ENCODE measurements around the gene RRAS2. TPM values are rescaled to one million over a fixed set of nuclear protein-coding genes. Genes with fewer than 3 reads are reported as not detected.
"Not testable (repeated sequence)": the region's sequence is repeated elsewhere in the genome, so short reads cannot be mapped to it uniquely, and the experiment has no call there.

Gene RRAS2
- total and polyA plus RNA-seq, 5 experiments from 2014 or later = 6.1 to 19.0 (median 16.0) TPM

DNA sequence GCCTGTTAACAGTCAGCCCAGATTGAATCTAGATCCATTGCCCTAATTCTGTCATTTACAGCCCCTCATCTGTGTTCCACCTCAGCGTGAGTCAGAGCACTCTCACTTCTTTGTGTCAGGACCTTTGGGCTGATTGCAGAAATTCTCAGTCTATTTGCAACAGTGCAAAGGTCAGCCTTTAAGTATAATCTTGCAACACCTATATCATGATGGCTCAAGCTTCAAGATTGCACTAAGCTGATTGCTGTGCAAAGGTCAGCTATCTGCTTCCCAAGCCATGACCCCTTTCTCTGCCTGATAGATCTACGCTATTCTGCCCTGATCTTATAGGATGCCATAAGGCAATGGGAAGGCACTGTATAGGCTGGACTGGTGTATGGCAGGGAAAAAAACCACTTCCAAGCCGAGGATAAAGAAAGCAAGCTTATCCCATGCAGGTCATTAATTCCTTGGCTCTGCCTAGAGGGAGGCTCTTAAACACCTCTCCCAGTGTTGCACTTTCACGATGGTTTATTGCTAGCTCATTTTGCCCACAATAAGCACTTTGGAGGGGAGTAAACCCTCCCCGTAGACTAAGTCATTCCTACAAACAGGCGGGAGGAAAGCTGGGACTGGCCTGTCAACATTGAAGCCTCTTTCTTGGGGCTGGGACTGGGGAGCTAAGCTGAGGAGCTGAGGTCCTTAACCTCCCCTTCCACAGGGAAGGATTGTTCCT, 100.6 kb downstream of the RRAS2 start:
- H3K9me3 Mint-ChIP-seq = peaks cover 0 to 8% (median 0%) of the 10 kb centered on the region in 9 donors
- H3K36me3 Mint-ChIP-seq = peaks cover 2 to 5% (median 2%) of the 10 kb centered on the region in 3 donors
- no peak overlapping the region for H3K4me3 Mint-ChIP-seq
- DNase-seq (no peak), ATAC-seq (no peak)
- H3K27ac Mint-ChIP-seq = peak overlapping the region in 1 of 10 donors; percentile 19
- no peaks in the 10 kb centered on the region for H3K27me3 Mint-ChIP-seq
- POLR2A ChIA-PET = no interaction called here
- H3K4me1 Mint-ChIP-seq = no peaks in the 10 kb centered on the region

DNA sequence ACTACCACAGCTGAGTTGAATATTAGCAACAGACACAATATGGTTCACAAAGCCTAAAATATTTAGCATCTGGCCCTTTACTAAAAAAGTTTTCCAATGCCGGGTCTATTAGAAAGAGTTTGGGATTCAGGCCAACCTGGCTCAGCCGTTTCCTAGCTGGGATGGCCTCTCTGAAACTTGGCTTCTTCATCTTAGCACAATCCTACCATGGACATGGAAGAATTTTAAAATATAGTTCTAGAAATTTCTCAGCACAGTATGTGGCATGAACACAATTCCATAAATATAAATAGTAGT, 103.8 kb downstream of the RRAS2 start:
- POLR2A ChIA-PET = no interaction called here
- peaks cover 0 to 2% (median 0%) of the 10 kb centered on the region in 5 donors for H3K27me3 Mint-ChIP-seq
- no peaks in the 10 kb centered on the region for H3K9me3 Mint-ChIP-seq
- no peak for ATAC-seq
- H3K4me1 Mint-ChIP-seq = no peaks in the 10 kb centered on the region
- no peak for DNase-seq
- H3K4me3 Mint-ChIP-seq = no peak overlapping the region
- peaks cover 0 to 2% (median 0%) of the 10 kb centered on the region in 3 donors for H3K36me3 Mint-ChIP-seq
- no peak overlapping the region for H3K27ac Mint-ChIP-seq

DNA sequence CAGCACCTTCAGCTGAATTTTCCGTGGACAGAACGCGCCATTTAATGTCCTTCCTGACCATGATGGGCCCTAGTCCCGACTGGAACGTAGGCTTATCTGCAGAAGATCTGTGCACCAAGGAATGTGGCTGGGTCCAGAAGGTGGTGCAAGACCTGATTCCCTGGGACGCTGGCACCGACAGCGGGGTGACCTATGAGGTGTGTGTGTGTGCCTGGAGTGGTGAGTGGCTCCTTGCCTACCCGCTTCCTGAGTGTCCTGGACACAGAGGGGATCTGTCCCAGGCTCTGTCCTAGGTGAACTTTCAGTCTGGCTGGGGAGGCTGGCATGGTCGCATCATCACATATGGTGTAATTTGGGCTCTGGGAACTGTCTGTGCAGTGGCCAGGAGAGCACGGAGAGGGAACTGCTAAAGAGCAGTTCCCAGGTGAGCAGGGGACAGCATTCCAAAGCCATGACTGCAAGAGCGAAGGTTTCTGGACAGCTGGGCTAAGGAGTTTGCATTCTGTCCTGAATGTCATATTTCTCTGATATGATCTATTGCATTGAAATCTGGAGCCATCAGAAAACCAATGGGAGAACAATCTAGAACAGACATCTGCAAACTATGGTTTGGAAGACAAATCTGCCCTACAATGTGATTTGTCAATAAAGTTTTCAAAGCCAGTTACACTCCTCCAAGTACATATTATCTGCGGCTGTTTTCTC, 104.3 kb downstream of the RRAS2 start:
- Mint-ChIP-seq H3K36me3 (peaks cover 0 to 2% (median 0%) of the 10 kb centered on the region in 3 donors), H3K27me3 (peaks cover 0 to 2% (median 0%) of the 10 kb centered on the region in 5 donors), H3K4me1 (no peaks in the 10 kb centered on the region), H3K4me3 (no peak overlapping the region), H3K27ac (peak overlapping the region in 3 of 10 donors; percentile 51 to 74 (median 55)), H3K9me3 (no peaks in the 10 kb centered on the region)
- POLR2A ChIA-PET = no interaction called here
- DNase-seq (no peak), ATAC-seq (no peak)

DNA sequence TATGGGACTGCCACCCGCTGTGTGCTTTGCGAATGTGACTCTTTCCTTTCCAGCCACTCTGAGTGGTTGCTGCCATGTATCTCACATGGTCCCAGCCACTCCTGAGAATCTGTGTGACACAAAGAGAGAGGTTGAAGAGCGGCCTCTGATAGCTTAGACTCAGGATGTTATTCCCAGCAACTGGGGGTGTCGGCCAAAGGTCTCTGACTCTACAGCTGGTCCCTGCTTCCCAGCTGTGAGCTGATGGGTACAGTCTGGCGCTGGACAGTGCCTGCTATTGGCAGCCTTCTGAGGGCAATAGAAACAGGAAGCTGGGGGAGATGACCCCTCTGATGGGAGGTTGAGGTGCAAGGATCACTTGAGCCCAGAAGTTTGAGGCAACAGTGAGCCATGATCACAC, 105.1 kb downstream of the RRAS2 start:
- H3K27ac Mint-ChIP-seq = peak overlapping the region in 1 of 10 donors; percentile 21
- H3K27me3 Mint-ChIP-seq = peaks cover 0 to 2% (median 0%) of the 10 kb centered on the region in 5 donors
- H3K4me3 Mint-ChIP-seq = peak overlapping the region in 1 of 10 donors; percentile 12
- H3K9me3 Mint-ChIP-seq = no peaks in the 10 kb centered on the region
- peaks cover 5 to 6% (median 5%) of the 10 kb centered on the region in 4 donors for H3K4me1 Mint-ChIP-seq
- H3K36me3 Mint-ChIP-seq = peaks cover 0 to 2% (median 0%) of the 10 kb centered on the region in 3 donors
- POLR2A ChIA-PET = no interaction called here
- DNase-seq (no peak), ATAC-seq (no peak)

DNA sequence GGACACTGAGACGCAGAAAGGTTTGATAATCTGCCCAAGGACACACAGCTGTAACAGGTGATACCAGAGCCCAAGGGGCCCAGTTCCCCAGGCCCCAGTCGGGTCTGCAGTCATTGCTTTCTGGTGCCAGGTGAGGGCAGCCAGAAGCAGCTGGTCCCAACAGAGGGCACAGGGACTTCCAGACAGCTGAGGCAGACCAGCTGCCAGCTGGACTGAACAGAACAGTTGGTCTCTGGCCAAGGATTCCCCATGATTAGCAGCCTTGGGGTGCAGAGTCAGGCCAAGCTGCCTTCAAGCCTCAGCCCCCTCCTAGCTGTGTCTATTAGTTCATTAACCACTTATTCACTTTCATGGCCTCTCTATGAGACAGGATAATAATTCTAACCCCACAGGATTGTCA, 105.6 kb downstream of the RRAS2 start:
- Mint-ChIP-seq H3K9me3 (no peaks in the 10 kb centered on the region), H3K27ac (no peak overlapping the region), H3K27me3 (peaks cover 0 to 2% (median 0%) of the 10 kb centered on the region in 5 donors), H3K36me3 (peaks cover 0 to 2% (median 0%) of the 10 kb centered on the region in 3 donors), H3K4me3 (no peak overlapping the region), H3K4me1 (peaks cover 5 to 10% (median 10%) of the 10 kb centered on the region in 4 donors)
- no peak for DNase-seq
- POLR2A ChIA-PET = no interaction called here
- ATAC-seq = no peak

DNA sequence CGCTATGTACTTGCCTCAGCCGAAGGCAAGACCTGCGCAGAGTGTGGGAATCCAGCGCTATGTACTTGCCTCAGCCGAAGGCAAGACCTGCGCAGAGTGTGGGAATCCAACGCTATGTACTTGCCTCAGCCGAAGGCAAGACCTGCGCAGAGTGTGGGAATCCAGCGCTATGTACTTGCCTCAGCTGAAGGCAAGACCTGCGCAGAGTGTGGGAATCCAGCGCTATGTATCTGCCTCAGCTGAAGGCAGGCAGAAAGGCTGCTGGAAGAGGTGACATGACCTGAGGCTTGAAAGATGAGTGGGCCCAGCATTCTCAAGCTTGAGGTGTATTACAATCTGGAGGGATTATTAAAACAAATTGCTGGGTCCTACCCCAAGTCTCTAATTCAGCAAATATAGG, 106.5 kb downstream of the RRAS2 start:
- DNase-seq, H3K4me3 Mint-ChIP-seq, H3K36me3 Mint-ChIP-seq, POLR2A ChIA-PET, H3K27ac Mint-ChIP-seq, ATAC-seq, H3K27me3 Mint-ChIP-seq, H3K9me3 Mint-ChIP-seq: not testable (repeated sequence)
- peaks cover 5 to 19% (median 18%) of the 10 kb centered on the region in 4 donors for H3K4me1 Mint-ChIP-seq

DNA sequence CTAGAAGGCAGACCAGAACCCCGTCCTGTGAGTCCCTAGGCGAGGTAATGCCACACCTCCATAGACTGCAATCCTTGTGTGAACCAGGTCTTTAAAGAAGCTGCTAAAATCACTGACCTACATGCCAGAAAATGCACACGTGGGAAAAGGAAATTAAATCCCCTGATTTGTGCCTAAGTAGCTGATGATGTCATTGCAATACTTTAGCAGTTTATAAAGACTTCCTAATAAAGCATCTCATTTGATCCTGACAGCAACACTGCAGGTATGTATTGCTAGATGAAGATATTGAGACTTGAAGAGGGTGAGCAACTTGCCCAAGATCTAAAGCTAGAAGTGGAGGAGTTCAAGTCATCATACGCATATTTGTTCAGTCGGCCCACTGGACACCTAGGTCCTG, 107.2 kb downstream of the RRAS2 start:
- Mint-ChIP-seq H3K27me3 (peaks cover 0 to 2% (median 0%) of the 10 kb centered on the region in 5 donors), H3K36me3 (peaks cover 0 to 2% (median 0%) of the 10 kb centered on the region in 3 donors), H3K27ac (no peak overlapping the region), H3K4me3 (no peak overlapping the region), H3K4me1 (peaks cover 5 to 22% (median 20%) of the 10 kb centered on the region in 4 donors), H3K9me3 (no peaks in the 10 kb centered on the region)
- ATAC-seq (no peak), DNase-seq (no peak)
- POLR2A ChIA-PET = no interaction called here

DNA sequence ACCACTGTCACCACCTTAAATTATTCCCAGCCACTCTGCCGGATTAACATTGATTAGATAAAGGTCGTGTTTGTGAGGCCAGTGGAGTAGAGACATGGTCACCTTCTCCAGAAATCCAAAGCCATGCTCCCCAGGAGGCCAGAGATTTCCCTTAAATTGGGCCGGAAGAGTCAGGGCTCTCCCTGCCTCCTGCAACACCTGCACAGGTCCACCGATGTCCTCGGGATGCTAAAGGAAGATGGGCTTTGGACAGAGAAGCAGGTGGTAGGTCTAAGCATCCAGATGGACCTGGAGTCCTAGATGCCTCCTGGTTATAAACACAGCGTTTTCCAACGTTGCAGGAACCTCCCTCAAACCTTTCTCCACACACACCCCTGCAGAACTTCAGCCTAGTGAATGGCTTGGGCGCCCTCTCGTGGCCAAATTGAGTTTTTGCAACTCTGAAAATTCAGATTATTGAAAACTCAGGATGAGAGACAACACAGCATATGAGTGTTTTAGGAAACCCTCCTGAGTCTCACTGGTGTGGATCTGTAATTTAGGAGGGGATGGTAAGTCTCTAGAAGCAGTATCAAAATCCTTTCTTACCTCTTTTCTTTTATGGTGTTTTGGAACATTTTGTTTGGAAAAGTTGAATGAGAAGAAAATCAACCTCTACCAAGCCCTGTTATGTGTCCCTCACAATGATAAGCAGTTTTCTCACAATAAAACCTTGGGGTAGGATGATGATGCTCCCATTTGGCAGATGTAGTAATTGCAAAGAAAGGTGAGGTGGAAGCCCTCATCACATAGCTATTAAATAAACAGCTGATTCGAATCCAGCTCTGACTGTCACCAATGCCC, 109.6 kb downstream of the RRAS2 start:
- peaks cover 0 to 2% (median 0%) of the 10 kb centered on the region in 5 donors for H3K27me3 Mint-ChIP-seq
- peaks cover 5 to 23% (median 21%) of the 10 kb centered on the region in 4 donors for H3K4me1 Mint-ChIP-seq
- H3K27ac Mint-ChIP-seq = peak overlapping the region in 4 of 10 donors; percentile 2 to 73 (median 36)
- peak overlapping the region; percentile 50 to 76 (median 69) for H3K4me3 Mint-ChIP-seq
- H3K9me3 Mint-ChIP-seq = no peaks in the 10 kb centered on the region
- POLR2A ChIA-PET = interaction anchor here (1.0 kb wide), 1 partner anchor 470 kb away, joined by 3 read pairs; no protein-coding TSS in a partner anchor
- DNase-seq = peak; percentile 46 to 84 (median 68)
- peak; percentile 57 to 63 for ATAC-seq
- no peaks in the 10 kb centered on the region for H3K36me3 Mint-ChIP-seq

DNA sequence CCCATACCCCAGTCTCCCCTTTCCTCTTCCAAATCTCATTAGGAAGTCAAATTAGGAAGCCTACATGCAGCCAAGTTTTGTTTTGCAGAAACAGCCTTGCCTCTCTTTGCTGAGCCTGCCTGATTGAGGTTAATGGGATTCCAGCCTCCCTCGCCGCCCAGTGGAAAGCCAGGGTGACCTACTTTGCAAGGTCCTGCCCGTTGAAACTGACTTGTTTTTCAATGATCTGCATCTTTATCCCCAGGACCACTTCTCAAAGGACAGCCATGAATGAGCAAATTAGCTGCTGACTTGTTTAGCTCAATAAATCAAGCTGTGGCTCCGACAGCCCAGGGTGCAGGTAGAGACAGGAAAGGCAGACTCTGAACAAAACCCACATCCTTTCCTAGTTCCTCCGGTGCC, 110.4 kb downstream of the RRAS2 start:
- Mint-ChIP-seq H3K36me3 (no peaks in the 10 kb centered on the region), H3K4me3 (peak overlapping the region; percentile 50 to 76 (median 69)), H3K4me1 (peaks cover 5 to 23% (median 21%) of the 10 kb centered on the region in 4 donors), H3K27ac (peak overlapping the region in 5 of 10 donors; percentile 2 to 73 (median 22)), H3K27me3 (peaks cover 0 to 2% (median 0%) of the 10 kb centered on the region in 5 donors), H3K9me3 (no peaks in the 10 kb centered on the region)
- DNase-seq = peak in 2 of 10 donors; percentile 29 to 37
- POLR2A ChIA-PET = interaction anchor here (1.0 kb wide), 1 partner anchor 469 kb away, joined by 3 read pairs; no protein-coding TSS in a partner anchor
- peak; percentile 62 to 66 for ATAC-seq

DNA sequence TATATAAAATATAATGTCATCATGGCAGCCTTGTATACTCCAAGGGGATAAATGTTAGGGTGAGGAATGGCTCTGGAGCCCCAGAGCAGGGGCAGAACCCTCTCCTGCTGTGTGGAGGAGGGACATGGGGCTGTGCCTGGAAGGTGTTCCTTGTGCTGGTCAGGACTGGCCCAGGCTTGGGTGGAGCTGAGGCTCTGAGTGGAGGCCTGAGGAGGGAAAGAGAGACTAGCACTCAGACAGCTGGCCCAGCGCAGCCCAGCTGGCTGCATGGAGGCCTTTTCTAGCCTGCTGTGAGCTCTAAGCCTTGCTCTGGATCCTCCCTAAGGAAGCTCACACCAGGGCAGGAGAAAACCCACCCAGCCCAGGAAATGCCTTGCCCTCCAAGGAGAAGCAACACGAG, 113.5 kb downstream of the RRAS2 start:
- ATAC-seq = no peak

DNA sequence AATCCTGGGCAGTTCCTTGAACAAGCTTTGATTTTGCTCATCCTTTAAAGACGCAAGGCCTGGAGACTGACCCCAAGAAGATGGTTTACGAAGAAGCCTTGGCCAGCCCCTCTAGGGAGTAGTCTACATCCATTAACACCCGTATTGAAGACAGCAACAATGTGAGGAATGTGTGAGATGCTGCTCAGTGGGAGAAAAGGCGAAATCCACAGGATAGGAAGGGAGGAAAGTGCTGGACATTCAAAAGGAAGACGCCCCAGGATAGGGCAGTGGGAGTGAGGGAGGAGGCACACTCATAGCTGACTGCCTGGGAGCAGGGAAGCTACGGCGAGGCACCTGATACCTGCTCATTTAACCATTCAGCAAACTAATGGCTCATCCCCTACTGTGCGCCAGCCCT, 114.1 kb downstream of the RRAS2 start:
- H3K9me3 Mint-ChIP-seq = no peaks in the 10 kb centered on the region
- peaks cover 0 to 2% (median 0%) of the 10 kb centered on the region in 5 donors for H3K27me3 Mint-ChIP-seq
- H3K27ac Mint-ChIP-seq = no peak overlapping the region
- H3K36me3 Mint-ChIP-seq = no peaks in the 10 kb centered on the region
- POLR2A ChIA-PET = no interaction called here
- ATAC-seq = no peak
- H3K4me3 Mint-ChIP-seq = no peak overlapping the region
- H3K4me1 Mint-ChIP-seq = peaks cover 5 to 24% (median 21%) of the 10 kb centered on the region in 4 donors
- no peak for DNase-seq

More for the DNA sequence above, 113.5 kb downstream of the RRAS2 start:
- no peaks in the 10 kb centered on the region for H3K36me3 Mint-ChIP-seq
- H3K27me3 Mint-ChIP-seq = peaks cover 0 to 2% (median 0%) of the 10 kb centered on the region in 5 donors
- no peaks in the 10 kb centered on the region for H3K9me3 Mint-ChIP-seq
- POLR2A ChIA-PET = no interaction called here
- H3K27ac Mint-ChIP-seq = no peak overlapping the region
- no peak for DNase-seq
- H3K4me3 Mint-ChIP-seq = no peak overlapping the region
- peaks cover 5 to 24% (median 21%) of the 10 kb centered on the region in 4 donors for H3K4me1 Mint-ChIP-seq

DNA sequence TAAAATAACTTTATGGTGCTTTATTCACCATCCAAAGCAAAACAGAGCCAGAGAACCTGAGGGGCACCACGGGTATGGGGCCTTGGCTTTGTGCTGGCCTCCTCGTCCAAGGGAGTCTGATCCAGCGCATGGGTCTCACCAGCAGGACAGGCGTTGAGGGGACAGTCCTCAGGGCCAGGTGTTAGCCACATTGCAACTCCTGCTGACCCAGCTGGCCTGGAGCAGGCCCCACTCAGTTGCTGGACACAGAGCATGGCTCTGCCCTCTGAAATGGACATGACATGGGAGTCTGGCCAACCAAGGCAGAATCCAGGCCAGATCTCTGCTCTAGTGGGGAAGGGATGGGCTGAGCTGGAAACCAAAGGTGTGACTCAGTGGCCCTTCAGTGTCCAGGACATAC, 116.2 kb downstream of the RRAS2 start:
- Mint-ChIP-seq H3K9me3 (no peaks in the 10 kb centered on the region), H3K4me1 (peaks cover 0 to 12% (median 7%) of the 10 kb centered on the region in 4 donors), H3K4me3 (no peak overlapping the region), H3K27me3 (peaks cover 0 to 2% (median 0%) of the 10 kb centered on the region in 5 donors), H3K27ac (no peak overlapping the region), H3K36me3 (no peaks in the 10 kb centered on the region)
- DNase-seq (no peak), ATAC-seq (no peak)
- POLR2A ChIA-PET = no interaction called here

Measured in naive thymus-derived CD8-positive, alpha-beta T cell (primary cell).